ENCODE results near the gene CHURC1. TPM values are rescaled to one million over a fixed set of nuclear protein-coding genes. Genes with fewer than 3 reads are reported as not detected.

CHURC1 gene
- polyA plus RNA-seq, 1 donor, result 42.3 TPM

GRCh38 chr14:64983439-64984310 is 69.4 kb downstream of the CHURC1 start:
- Histone ChIP-seq H3K27ac (ENCODE audit: low read length) (no peak overlapping the region), H3K36me3 (ENCODE audit: control insufficient read depth, insufficient read depth, low read length) (no peaks in the 10 kb centered on the region), H3K4me3 (ENCODE audit: low read length) (no peak overlapping the region), H3K27me3 (ENCODE audit: control insufficient read depth, insufficient read depth, low read length) (no peaks in the 10 kb centered on the region), H3K9me3 (ENCODE audit: control insufficient read depth, low read depth, low read length) (no peaks in the 10 kb centered on the region), H3K4me1 (ENCODE audit: control insufficient read depth, insufficient read depth, low read length) (peaks cover 5% of the 10 kb centered on the region)
- WGBS (ENCODE audit: insufficient coverage, low lambda C conversion rate), result 0% methylated on average over 1 of the region's 15 CpGs
- peak; percentile 41 to 52 for DNase-seq

Other genes with a start within 250 kb of the CHURC1 start
- 56.1 TPM for gene PLEKHG3, start 210.0 kb upstream of the CHURC1 start, polyA plus RNA-seq
- gene SPTB, start 34.5 kb upstream of the CHURC1 start, polyA plus RNA-seq, result 2.9 TPM
- 26.6 TPM for gene GPX2, start 28.3 kb downstream of the CHURC1 start, polyA plus RNA-seq
- gene RAB15, start 57.9 kb downstream of the CHURC1 start, polyA plus RNA-seq, result 22.8 TPM
- gene FNTB, start 72.4 kb downstream of the CHURC1 start, polyA plus RNA-seq, result 26.2 TPM
- 113 TPM for gene MAX, start 188.1 kb downstream of the CHURC1 start, polyA plus RNA-seq

Measured in large intestine (tissue), 3 donors.